GM12801 (cell line): ENCODE results near the gene DNAH12.

Experiments
- TF ChIP-seq, protein P1 (sequence below): IDR thresholded peaks from one replicate; pipeline ENCODE4 v1.5.1; 2011; ENCODE audit warnings: control low read depth; ENCODE audit not compliant: insufficient read length; ENCODE audit errors: extremely low read depth

The DNAH12 gene

DNA sequence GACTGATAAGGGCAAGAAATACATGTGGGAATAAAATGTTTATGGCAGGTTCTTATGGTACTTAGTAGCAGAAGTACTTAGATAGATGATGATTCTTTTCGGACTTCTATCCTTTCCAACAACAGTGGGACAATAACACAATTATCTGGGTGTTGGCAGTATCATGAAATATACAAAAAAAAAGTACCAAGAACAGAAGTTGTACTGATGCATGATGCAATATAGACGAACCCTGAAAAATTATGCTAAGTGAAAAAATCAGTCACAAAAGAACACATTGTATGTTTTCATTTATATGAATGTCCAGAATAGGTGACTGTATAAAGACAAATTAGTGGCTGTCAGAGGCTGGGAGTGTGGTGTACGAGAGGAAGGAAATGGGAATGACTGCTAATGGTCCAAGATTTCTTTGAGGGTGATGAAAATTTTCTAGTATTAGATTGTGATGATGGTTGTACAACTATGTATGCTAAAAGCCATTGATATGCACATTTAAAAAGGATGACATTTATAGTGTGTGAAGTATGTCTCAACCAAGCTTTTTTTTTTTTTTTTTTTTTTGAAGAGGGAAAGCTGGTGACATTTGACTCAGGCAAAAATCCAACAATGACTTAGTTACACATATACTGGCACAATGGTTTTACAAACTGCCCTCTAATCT is 32.0 kb upstream of the DNAH12 start:
- TF ChIP-seq, protein P1, sequence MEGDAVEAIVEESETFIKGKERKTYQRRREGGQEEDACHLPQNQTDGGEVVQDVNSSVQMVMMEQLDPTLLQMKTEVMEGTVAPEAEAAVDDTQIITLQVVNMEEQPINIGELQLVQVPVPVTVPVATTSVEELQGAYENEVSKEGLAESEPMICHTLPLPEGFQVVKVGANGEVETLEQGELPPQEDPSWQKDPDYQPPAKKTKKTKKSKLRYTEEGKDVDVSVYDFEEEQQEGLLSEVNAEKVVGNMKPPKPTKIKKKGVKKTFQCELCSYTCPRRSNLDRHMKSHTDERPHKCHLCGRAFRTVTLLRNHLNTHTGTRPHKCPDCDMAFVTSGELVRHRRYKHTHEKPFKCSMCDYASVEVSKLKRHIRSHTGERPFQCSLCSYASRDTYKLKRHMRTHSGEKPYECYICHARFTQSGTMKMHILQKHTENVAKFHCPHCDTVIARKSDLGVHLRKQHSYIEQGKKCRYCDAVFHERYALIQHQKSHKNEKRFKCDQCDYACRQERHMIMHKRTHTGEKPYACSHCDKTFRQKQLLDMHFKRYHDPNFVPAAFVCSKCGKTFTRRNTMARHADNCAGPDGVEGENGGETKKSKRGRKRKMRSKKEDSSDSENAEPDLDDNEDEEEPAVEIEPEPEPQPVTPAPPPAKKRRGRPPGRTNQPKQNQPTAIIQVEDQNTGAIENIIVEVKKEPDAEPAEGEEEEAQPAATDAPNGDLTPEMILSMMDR = no peak

DNA sequence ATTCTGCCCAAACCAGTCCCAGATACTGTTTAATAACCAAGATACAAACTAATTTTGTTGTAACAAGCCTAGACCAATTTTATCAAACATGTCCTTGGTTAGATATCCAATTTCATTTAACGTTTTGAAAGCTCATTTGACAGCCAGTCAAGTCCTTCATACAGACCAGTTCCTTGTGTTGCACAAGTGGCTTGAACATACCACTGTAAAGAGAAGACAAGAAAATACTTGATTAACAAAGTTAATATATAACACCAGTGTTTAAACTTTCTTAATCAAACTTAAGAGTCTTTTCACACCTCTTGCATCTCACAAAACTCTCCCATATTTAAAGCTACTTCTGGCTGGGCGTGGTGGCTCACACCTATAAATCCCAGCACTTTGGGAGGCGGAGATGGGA is 28.0 kb upstream of the DNAH12 start:
- TF ChIP-seq, protein P1 = no peak

DNA sequence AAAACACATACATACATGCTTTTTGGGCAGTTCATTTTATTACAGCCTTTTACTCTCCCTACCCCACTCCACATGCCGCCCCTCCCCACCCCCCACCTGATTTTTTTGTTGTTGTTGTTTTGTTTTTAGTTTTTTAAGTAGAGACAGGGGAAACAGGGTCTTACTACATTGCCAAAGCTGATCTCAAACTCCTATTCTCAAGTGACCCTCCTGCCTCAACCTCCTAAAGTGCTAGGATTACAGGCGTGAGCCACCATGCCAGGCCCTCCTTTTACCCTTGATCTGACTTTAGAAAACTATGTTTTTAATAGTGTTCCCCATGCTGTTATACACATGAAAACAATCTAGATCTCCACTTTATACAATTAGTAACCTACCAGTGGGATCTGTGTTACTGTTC is 26.7 kb upstream of the DNAH12 start:
- TF ChIP-seq, protein P1 = no peak

DNA sequence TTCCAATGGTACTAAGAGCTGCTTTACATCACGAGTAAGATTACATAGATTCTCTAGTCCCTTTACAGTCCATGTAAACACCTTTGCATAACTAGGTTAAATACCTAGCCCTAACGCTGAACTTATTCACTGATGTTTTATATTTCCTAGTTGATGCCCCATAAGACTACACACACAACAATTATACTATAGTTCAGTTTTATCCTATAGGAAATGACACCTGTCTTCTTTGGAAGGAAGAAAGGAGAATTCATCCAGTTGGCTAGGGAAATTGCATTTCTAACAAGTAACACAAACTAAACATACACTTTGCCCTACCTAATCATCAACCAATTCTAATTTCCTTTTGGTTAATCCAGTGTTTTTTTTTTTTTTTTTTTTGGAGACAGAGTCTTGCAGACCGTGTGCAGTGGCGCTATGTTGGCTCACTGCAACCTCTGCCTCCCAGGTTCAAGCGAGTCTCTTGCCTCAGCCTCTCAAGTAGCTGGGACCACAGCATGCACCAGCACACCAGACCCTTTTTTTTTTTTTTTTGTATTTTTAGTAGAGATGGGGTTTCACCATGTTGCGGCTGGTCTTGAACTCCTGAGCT is 25.8 kb upstream of the DNAH12 start:
- TF ChIP-seq, protein P1 = no peak

DNA sequence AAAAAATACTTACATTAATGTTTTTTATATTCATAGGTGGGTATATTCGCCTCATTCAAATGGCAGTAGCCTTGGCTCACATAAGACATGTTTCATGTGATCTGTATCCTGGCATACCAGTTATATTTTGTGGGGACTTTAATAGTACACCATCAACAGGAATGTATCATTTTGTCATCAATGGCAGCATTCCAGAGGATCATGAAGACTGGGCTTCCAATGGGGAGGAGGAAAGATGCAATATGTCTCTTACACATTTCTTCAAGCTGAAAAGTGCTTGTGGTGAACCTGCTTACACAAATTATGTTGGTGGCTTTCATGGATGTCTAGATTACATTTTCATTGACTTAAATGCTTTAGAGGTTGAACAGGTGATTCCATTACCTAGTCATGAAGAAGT is 15.4 kb upstream of the DNAH12 start:
- TF ChIP-seq, protein P1 = no peak

DNA sequence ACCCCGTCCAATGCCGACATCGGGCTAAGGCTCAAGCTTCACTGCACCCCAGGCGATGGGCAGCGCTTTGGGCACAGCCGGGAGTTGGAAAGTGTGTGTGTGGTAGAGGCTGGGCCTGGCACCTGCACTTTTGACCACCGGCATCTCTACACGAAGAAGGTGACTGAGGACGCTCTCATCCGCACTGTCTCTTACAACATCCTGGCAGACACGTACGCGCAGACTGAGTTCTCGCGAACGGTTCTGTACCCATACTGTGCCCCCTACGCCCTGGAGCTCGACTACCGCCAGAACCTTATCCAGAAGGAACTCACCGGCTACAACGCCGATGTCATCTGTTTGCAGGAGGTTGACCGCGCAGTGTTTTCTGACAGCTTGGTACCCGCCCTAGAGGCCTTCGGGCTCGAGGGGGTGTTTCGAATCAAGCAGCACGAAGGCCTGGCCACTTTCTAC is 13.0 kb upstream of the DNAH12 start:
- TF ChIP-seq, protein P1 = no peak

DNA sequence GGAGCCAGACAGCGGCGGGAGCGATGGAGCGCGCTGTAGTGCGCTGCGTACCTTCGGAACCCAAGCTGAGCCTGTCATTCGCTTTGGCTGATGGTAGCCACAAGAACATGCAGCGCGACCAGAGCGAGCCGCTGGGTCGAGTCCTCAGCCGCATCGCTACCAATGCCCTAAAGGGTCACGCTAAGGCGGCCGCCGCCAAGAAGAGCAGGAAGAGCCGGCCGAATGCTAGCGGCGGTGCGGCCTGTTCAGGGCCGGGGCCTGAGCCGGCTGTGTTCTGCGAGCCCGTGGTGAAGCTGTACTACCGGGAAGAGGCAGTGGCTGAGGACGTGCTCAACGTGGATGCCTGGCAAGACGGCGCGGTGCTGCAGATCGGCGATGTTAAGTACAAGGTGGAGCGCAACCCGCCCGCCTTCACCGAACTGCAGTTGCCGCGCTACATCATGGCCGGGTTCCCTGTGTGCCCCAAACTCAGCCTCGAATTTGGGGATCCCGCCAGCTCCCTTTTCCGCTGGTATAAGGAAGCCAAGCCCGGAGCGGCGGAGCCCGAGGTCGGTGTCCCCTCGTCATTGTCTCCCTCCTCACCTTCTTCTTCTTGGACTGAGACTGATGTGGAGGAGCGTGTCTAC is 12.4 kb upstream of the DNAH12 start:
- TF ChIP-seq, protein P1 = no peak
